Esophagus squamous epithelium (tissue), 4 donors: Measurements from ENCODE around the gene AGAP2.

ENCODE experiments used
- CTCF ChIP-seq, 6 experiments: fragments of 450-650 bp in 4 of 6; fragments of 200-600 bp in 2 of 6; sonication (generic) in 2 of 6; IDR thresholded peaks; one replicate each; pipeline ENCODE4 v1.5.1; 2016 to 2019; ENCODE audit warnings: antibody characterized with exemption in 6 of 6, mild to moderate bottlenecking in 4 of 6, moderate library complexity in 4 of 6
- POLR2A ChIP-seq, 4 donors: fragments of 450-650 bp; IDR thresholded peaks; one replicate each; pipeline ENCODE4 v1.6.1; 2017; ENCODE audit warnings: antibody characterized with exemption in 4 of 4, mild to moderate bottlenecking in 4 of 4, moderate library complexity in 3 of 4

- TF ChIP-seq CTCF (IDR thresholded peaks at IDR 0.05) (no peak), POLR2A (IDR thresholded peaks at IDR 0.05) (no peak)
Observed at GRCh38 chr12:57767876-57768275, 29.3 kb upstream of the AGAP2 start.
